IPS-18c (cell line): ENCODE measurements around the gene ZAR1L.
"Not testable (repeated sequence)": the region's sequence is repeated elsewhere in the genome, so short reads cannot be mapped to it uniquely, and the experiment has no call there.

Experiments
- H3K4me3 ChIP-seq: 2 replicates; pipeline ENCODE4 v1.7.0; 2013; ENCODE audit warnings: low read depth, mild to moderate bottlenecking, low read length, moderate library complexity; ENCODE audit not compliant: insufficient read depth
- H3K9me3 ChIP-seq: one replicate; pipeline ENCODE4 v1.6.1; 2013; ENCODE audit warnings: mild to moderate bottlenecking, low read length, moderate library complexity; ENCODE audit not compliant: control insufficient read depth, insufficient read depth

The ZAR1L gene, protein sequence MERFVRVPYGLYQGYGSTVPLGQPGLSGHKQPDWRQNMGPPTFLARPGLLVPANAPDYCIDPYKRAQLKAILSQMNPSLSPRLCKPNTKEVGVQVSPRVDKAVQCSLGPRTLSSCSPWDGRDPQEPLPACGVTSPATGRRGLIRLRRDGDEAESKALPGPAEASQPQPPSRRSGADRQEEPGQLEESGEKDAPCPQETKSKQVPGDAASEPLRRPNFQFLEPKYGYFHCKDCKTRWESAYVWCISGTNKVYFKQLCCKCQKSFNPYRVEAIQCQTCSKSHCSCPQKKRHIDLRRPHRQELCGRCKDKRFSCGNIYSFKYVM

DNA sequence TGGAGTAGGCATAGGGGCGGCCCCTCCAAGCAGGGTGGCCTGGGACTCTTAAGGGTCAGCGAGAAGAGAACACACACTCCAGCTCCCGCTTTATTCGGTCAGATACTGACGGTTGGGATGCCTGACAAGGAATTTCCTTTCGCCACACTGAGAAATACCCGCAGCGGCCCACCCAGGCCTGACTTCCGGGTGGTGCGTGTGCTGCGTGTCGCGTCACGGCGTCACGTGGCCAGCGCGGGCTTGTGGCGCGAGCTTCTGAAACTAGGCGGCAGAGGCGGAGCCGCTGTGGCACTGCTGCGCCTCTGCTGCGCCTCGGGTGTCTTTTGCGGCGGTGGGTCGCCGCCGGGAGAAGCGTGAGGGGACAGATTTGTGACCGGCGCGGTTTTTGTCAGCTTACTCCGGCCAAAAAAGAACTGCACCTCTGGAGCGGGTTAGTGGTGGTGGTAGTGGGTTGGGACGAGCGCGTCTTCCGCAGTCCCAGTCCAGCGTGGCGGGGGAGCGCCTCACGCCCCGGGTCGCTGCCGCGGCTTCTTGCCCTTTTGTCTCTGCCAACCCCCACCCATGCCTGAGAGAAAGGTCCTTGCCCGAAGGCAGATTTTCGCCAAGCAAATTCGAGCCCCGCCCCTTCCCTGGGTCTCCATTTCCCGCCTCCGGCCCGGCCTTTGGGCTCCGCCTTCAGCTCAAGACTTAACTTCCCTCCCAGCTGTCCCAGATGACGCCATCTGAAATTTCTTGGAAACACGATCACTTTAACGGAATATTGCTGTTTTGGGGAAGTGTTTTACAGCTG, at the start of gene ZAR1L, which contains the start of gene BRCA2:
ZAR1L (minus strand) TSS at position 126 of the 790 bp plus-strand sequence. CDS start 3,438 bp downstream, outside the sequence.
BRCA2 (plus strand) TSS at position 271 of the 790 bp plus-strand sequence. CDS start 953 bp downstream, outside the sequence.
- peak within 1 kb of the TSS; percentile 65 for H3K4me3 ChIP-seq
- peaks cover 2% of the 10 kb centered on the region for H3K9me3 ChIP-seq

DNA sequence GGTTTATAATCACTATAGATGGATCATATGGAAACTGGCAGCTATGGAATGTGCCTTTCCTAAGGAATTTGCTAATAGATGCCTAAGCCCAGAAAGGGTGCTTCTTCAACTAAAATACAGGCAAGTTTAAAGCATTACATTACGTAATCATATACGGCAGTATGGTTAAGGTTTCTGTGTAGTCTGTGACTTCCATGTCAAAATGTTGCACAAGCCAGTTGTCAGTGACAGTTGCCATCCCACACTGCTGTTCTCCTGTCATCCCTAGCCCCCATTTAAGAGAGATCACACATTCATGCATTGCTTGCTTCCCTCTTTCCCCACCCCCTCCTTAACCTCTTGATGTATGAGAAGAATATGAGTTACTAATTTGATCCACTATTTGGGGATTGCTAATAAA, 47.4 kb upstream of the ZAR1L start:
- Histone ChIP-seq H3K9me3 (no peaks in the 10 kb centered on the region), H3K4me3 (no peak overlapping the region)

DNA sequence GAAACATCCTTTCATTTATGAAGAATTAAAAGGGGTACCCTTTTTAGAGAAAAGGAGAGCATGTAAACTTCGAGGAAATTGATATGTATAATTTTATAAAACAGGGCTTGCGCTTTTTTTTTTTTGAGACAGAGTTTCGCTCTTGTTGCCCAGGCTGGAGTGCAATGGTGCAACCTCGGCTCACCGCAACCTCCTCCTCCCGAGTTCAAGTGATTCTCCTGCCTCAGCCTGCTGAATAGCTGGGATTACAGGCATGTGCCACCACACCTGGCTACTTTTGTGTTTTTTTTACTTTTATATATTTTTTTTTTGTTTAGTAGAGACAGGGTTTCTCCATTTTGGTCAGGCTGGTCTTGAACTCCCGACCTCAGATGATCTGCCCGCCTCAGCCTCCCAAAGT, 40.8 kb upstream of the ZAR1L start:
- not testable (repeated sequence) for H3K9me3 ChIP-seq, H3K4me3 ChIP-seq

DNA sequence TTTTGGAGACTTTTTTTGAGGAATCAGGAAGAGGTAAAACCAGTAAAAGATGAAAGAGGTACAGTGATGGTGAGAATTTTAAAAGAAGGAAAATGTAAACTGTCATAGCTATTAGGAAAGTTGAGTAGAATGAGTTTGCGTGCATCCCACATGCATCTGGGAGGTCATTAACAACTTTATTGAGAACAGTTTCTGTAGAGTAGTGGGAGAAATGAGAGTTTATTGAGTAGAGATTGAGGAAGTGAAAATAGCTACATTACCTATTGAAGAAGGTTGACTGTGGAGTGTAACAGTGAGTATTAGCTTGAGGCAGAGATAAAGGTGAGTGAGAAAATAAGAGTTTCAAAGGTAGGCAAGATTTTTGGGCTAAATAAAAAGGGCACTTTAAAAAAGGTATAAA, 38.9 kb upstream of the ZAR1L start:
- no peaks in the 10 kb centered on the region for H3K9me3 ChIP-seq
- H3K4me3 ChIP-seq, result no peak overlapping the region

DNA sequence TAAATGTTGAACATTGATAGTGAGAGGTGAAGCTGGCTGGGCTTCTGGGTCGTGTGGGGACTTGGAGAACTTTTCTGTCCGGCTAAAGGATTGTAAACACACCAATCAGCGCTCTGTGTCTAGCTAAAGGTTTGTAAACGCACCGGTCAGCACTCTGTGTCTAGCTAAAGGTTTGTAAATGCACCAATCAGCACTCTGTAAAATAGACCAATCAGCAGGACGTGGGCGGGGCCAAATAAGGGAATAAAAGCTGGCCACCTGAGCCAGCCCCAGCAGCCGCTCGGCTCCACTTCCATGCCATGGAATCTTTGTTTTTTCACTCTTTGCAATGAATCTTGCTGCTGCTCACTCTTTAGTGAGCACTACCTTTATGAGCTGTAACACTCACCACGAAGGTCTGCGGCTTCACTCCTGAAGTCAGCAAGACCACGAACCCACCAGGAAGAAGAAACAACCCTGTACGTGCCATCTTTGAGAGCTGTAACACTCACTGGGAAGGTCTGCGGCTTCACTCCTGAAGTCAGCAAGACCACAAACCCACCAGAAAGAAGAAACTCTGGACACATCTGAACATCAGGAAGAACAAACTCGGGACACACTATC, 35.8 kb upstream of the ZAR1L start:
- H3K9me3 ChIP-seq, H3K4me3 ChIP-seq: not testable (repeated sequence)

DNA sequence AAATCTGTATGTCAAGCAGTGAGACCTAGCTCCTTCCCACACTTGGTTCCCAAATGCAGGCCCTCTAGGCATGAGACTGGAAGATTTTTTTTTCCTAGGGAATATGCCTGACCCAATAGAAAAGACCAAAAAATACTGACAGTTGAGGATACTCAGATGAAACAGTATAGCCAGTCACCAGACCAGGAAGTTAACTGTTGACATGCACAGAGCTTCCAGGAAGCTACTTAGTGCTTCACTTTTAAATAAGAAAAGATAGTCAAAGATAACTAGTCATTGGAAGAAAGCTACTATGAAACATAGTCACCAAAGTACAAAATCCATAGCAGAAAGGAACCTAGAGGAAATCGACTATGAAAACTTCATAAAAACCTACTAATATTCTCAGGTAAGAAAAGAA, 32.5 kb upstream of the ZAR1L start:
- H3K9me3 ChIP-seq, result no peaks in the 10 kb centered on the region
- no peak overlapping the region for H3K4me3 ChIP-seq

DNA sequence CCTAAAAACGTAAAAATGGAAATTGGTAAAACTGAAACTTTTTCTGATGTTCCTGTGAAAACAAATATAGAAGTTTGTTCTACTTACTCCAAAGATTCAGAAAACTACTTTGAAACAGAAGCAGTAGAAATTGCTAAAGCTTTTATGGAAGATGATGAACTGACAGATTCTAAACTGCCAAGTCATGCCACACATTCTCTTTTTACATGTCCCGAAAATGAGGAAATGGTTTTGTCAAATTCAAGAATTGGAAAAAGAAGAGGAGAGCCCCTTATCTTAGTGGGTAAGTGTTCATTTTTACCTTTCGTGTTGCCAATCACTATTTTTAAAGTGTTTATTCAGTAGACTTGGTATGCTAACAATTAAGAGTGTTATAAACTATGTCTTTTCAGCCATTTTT, 25.8 kb upstream of the ZAR1L start:
- Histone ChIP-seq H3K4me3 (no peak overlapping the region), H3K9me3 (no peaks in the 10 kb centered on the region)

DNA sequence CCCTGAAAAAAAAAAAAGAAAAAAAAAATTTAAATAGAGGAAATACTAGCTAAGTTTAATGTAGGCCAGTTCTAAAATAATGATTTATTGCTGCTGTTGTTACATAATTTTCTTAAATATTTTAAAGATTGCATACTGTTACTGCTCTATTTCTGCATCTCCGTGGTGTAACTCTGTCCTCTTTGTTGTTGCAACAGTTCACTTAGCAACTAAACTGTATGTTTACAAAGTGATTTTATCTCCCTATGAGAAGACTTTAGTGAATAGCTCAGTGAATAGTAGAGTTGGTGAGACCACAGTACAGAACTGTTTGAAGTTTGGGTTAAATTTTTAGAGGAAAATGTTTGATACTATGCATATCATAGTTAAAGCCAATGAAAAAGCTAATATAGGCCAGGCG, 19.5 kb upstream of the ZAR1L start:
- Histone ChIP-seq H3K4me3 (no peak overlapping the region), H3K9me3 (no peaks in the 10 kb centered on the region)

DNA sequence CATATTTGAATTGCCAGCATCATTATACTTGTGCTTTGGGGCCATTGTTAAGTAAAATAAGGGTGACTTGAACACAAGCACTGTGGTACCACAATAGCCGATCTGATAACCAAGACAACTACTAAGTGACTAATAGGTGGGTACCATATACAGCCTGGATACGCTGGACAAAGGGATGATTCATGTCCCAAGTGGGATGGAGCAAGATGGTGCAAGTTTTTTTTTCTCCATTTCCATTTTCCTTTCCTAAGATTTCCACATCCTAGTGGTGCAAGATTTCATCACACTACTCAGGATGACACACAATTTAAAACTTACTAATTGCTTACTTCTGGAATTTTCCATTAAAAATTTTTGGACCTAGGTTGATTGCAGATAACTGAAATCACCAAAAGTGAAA, 15.3 kb upstream of the ZAR1L start:
- Histone ChIP-seq H3K4me3 (no peak overlapping the region), H3K9me3 (no peaks in the 10 kb centered on the region)

DNA sequence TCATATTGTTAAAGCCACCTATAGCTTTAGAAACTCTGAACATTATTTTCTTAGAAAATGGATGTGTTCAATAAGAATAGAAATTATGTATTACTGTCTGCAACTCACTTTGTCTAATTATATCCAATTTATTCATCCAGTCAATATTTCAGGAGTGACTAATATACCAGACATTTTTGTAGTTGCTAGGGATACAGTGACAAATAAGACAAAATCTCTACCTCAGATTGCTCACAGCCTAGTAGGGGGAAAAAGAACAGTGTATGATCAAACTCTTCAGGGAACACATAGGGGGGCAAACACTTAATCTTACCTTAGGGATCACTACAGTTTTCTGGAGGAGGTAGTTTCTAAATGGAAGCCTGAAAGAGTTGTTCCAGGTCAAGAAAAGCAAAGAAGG, 8.7 kb upstream of the ZAR1L start:
- no peak overlapping the region for H3K4me3 ChIP-seq
- no peaks in the 10 kb centered on the region for H3K9me3 ChIP-seq

DNA sequence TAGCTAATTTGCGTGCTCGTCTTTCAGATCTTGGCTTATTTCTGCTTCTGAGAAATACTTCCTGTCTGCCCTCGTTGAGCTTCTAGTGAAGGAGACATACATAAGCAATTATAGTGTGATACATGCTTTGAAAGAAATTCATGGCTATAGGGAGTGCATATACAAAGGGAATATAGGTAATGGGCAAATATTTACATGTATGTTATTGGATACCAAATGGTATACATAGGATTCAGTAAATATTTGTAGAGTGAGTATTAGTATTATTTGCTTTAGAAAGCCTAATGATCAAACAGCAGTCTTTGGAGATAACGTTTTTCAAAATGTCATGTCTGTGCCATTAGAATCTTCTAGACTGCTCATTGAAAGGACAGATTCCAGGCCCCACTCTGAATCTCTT, 5.4 kb upstream of the ZAR1L start:
- Histone ChIP-seq H3K9me3 (no peaks in the 10 kb centered on the region), H3K4me3 (no peak overlapping the region)

DNA sequence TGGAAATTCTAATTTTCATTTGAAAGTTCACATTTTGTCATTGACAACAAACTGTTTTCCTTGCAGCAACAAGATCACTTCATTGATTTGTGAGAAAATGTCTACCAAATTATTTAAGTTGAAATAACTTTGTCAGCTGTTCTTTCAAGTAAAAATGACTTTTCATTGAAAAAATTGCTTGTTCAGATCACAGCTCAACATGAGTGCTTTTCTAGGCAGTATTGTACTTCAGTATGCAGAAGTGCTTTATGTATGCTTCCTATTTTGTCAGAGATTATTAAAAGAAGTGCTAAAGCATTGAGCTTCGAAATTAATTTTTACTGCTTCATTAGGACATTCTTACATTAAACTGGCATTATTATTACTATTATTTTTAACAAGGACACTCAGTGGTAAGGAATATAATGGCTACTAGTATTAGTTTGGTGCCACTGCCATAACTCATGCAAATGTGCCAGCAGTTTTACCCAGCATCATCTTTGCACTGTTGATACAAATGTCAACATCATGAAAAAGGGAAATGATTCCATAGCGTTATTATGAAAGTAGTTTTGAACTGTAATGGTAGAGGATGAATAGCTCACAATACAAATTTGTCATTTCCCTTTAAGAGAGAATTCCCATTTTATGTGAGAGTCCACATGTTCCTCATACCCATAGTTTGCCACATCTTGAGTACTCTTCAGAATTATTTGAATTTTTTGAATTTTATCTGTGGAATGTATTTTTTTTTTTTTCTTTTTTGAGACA, 2.7 kb upstream of the ZAR1L start:
- H3K9me3 ChIP-seq, result no peaks in the 10 kb centered on the region
- no peak overlapping the region for H3K4me3 ChIP-seq

DNA sequence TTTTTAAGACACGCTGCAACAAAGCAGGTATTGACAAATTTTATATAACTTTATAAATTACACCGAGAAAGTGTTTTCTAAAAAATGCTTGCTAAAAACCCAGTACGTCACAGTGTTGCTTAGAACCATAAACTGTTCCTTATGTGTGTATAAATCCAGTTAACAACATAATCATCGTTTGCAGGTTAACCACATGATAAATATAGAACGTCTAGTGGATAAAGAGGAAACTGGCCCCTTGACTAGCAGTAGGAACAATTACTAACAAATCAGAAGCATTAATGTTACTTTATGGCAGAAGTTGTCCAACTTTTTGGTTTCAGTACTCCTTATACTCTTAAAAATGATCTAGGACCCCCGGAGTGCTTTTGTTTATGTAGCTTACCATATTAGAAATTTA, 1.3 kb upstream of the ZAR1L start:
- no peak overlapping the region; the same call in 1 of the 2 replicates for H3K4me3 ChIP-seq

DNA sequence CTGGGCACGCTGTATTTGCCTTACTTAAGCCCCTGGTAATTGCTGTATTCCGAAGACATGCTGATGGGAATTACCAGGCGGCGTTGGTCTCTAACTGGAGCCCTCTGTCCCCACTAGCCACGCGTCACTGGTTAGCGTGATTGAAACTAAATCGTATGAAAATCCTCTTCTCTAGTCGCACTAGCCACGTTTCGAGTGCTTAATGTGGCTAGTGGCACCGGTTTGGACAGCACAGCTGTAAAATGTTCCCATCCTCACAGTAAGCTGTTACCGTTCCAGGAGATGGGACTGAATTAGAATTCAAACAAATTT, 821 bp upstream of the ZAR1L start:
- H3K4me3 ChIP-seq, result peak overlapping the region; percentile 65
- peaks cover 2% of the 10 kb centered on the region for H3K9me3 ChIP-seq

More for the DNA sequence above, 1.3 kb upstream of the ZAR1L start:
- H3K9me3 ChIP-seq, result no peaks in the 10 kb centered on the region

DNA sequence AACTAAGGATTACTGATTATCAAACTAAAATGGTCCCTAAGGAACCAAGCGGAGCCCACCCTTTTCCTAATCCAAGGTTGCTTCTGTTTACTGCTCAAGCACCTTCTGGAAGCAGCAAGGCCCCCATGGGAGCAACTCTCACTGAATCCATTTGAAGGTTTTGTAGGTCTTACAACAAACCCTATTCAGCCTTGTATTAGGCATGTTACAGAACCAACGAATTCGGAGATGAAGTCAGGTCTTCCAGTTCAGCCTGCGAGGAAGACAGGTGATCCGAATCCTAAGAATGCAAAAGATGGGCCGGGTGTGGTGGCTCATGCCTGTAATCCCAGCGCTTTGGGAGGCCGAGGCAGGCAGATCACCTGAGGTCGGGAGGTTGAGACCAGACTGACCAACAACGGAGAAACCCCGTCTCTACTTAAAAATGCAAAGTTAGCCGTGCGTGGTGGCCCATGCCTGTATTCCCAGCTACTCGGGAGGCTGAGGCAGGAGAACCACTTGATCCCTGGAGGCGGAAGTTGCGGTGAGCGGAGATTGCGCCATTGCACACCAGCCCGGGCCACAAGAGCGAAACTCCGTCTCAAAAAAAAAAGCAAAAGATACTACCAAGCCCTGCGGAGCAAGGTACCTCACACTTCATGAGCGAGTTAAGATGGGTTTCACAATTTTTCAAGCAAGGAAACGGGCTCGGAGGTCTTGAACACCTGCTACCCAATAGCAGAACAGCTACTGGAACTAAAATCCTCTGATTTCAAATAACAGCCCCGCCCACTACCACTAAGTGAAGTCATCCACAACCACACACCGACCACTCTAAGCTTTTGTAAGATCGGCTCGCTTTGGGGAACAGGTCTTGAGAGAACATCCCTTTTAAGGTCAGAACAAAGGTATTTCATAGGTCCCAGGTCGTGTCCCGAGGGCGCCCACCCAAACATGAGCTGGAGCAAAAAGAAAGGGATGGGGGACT, 609 bp downstream of the ZAR1L start:
- peak overlapping the region; percentile 65 for H3K4me3 ChIP-seq

DNA sequence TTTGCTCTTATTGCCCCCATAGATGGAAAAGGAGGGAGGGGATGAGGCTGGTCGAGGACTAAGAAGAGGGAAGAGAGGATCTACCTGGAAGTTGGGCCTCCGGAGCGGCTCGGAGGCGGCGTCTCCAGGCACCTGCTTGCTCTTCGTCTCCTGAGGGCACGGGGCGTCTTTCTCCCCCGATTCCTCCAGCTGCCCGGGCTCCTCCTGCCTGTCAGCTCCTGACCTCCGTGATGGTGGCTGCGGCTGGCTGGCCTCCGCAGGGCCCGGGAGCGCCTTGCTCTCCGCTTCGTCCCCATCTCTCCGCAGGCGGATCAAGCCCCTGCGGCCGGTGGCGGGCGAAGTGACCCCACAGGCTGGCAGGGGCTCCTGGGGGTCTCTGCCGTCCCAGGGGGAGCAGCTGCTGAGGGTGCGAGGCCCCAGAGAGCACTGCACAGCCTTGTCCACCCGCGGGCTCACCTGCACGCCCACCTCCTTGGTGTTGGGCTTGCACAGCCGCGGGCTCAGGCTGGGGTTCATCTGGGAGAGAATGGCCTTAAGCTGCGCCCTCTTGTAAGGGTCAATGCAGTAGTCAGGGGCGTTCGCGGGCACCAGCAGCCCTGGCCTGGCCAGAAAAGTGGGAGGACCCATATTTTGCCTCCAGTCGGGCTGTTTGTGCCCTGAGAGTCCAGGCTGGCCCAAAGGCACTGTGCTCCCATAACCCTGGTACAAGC, 3.8 kb downstream of the ZAR1L start:
- Histone ChIP-seq H3K4me3 (no peak overlapping the region), H3K9me3 (peaks cover 2% of the 10 kb centered on the region)

More for the DNA sequence above, 609 bp downstream of the ZAR1L start:
- H3K9me3 ChIP-seq, result peaks cover 2% of the 10 kb centered on the region
